NCI-H2196 (cell line): ENCODE results near the gene ZNF500.

Experiments used
- DNase-seq: peaks from one replicate; lab custom pipeline; 2025; ENCODE audit not compliant: unreplicated experiment; lab: John Stamatoyannopoulos, UW

Gene ZNF500

GRCh38 chr16:4713663-4714501 is 53.1 kb downstream of the ZNF500 start:
- no peak for DNase-seq

- DNase-seq: no peak
Observed at GRCh38 chr16:4709481-4709880, 57.5 kb downstream of the ZNF500 start.

GRCh38 chr16:4706871-4707270 is 60.1 kb downstream of the ZNF500 start:
- no peak for DNase-seq

GRCh38 chr16:4704913-4705312 is 62.0 kb downstream of the ZNF500 start:
- no peak for DNase-seq

GRCh38 chr16:4704491-4704890 is 62.5 kb downstream of the ZNF500 start:
- DNase-seq: no peak

GRCh38 chr16:4703906-4704305 is 63.1 kb downstream of the ZNF500 start:
- no peak for DNase-seq

- no peak for DNase-seq
Observed at GRCh38 chr16:4702466-4702808, 64.5 kb downstream of the ZNF500 start.

- no peak for DNase-seq
Observed at GRCh38 chr16:4701791-4702465, 65.0 kb downstream of the ZNF500 start.

GRCh38 chr16:4700997-4701743 is 65.8 kb downstream of the ZNF500 start:
- DNase-seq: no peak

- DNase-seq: no peak
Observed at GRCh38 chr16:4700380-4700996, 66.5 kb downstream of the ZNF500 start.

GRCh38 chr16:4699046-4699556 is 67.9 kb downstream of the ZNF500 start:
- no peak for DNase-seq

GRCh38 chr16:4698321-4699045 is 68.5 kb downstream of the ZNF500 start:
- no peak for DNase-seq
